ENCODE data around the gene COL4A1. TPM values are rescaled to one million over a fixed set of nuclear protein-coding genes. Genes with fewer than 3 reads are reported as not detected.

Gene COL4A1
- total and polyA plus RNA-seq, 8 donors = 418 to 1,057 (median 547) TPM

DNA sequence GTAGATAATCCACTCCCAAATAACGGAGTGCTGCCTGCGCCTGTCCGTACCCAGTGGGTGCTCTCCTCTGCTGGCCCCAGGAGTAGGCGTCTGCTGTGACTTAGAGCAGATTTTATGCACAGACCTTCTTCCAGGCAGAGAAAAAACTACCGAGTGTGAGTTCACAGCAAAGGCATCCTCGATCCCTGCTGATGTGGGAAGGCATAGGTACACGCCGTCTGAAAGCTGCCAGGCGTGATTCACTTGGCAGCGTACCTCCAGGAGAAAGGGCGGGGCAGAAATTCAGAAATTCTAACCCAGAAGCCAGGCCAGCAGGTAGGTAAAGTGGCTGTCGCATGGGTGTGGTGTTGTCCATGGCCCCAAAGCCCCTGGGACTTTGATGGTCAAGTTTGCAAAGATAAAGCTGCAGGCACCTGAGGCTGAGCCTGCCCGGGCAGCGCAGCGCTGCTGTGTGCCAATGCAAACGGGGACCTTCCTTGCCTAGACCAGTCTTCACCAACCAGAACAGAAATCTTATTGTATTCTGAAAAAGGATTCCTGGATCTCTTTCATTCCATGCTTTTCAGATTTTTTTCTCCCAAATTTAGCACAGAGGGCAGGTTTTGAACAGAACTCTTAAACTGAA lies 36.4 kb upstream of the COL4A1 start:
- peaks cover 0 to 29% of the 10 kb centered on the region in 2 donors for H3K27me3 ChIP-seq
- peaks cover 14 to 56% of the 10 kb centered on the region in 2 donors for H3K4me1 ChIP-seq
- DNase-seq (no peak), ATAC-seq (peak; percentile 30)
- no peaks in the 10 kb centered on the region for H3K36me3 ChIP-seq
- TF ChIP-seq, protein P1, sequence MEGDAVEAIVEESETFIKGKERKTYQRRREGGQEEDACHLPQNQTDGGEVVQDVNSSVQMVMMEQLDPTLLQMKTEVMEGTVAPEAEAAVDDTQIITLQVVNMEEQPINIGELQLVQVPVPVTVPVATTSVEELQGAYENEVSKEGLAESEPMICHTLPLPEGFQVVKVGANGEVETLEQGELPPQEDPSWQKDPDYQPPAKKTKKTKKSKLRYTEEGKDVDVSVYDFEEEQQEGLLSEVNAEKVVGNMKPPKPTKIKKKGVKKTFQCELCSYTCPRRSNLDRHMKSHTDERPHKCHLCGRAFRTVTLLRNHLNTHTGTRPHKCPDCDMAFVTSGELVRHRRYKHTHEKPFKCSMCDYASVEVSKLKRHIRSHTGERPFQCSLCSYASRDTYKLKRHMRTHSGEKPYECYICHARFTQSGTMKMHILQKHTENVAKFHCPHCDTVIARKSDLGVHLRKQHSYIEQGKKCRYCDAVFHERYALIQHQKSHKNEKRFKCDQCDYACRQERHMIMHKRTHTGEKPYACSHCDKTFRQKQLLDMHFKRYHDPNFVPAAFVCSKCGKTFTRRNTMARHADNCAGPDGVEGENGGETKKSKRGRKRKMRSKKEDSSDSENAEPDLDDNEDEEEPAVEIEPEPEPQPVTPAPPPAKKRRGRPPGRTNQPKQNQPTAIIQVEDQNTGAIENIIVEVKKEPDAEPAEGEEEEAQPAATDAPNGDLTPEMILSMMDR (IDR thresholded peaks at IDR 0.05) = no peak
- H3K4me3 ChIP-seq = no peak overlapping the region
- intact Hi-C loops (cut with DNase I) = no loop called here
- peak overlapping the region in 1 of 2 donors; percentile 79 for H3K27ac ChIP-seq
- no peaks in the 10 kb centered on the region for H3K9me3 ChIP-seq

DNA sequence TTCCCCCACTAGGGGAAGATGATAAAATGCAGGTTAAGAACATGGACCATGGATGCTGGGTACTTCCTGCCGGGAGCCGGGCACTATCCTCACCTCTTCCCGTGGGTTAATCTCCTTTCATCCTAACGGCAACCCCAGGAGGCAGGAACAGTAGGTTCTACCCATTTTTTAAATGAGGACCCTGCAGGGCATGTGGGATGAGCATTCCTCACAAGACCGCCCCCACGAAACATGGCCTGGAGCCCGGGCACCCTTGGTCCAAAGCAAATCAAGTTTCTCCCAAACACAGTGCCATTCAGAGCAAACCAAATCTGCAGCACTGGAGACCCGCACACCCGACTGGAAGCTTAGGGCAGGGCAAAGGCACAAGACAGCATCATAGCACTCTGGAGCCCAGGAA lies 35.5 kb upstream of the COL4A1 start:
- Histone ChIP-seq H3K36me3 (no peaks in the 10 kb centered on the region), H3K9me3 (no peaks in the 10 kb centered on the region), H3K27me3 (peaks cover 0 to 29% of the 10 kb centered on the region in 2 donors), H3K27ac (peak overlapping the region; percentile 79 to 86), H3K4me1 (peaks cover 19 to 56% of the 10 kb centered on the region in 2 donors), H3K4me3 (no peak overlapping the region)
- no peak for ATAC-seq
- intact Hi-C loops (cut with DNase I) = no loop called here
- TF ChIP-seq, protein P1 (IDR thresholded peaks at IDR 0.05) = no peak
- DNase-seq = no peak

DNA sequence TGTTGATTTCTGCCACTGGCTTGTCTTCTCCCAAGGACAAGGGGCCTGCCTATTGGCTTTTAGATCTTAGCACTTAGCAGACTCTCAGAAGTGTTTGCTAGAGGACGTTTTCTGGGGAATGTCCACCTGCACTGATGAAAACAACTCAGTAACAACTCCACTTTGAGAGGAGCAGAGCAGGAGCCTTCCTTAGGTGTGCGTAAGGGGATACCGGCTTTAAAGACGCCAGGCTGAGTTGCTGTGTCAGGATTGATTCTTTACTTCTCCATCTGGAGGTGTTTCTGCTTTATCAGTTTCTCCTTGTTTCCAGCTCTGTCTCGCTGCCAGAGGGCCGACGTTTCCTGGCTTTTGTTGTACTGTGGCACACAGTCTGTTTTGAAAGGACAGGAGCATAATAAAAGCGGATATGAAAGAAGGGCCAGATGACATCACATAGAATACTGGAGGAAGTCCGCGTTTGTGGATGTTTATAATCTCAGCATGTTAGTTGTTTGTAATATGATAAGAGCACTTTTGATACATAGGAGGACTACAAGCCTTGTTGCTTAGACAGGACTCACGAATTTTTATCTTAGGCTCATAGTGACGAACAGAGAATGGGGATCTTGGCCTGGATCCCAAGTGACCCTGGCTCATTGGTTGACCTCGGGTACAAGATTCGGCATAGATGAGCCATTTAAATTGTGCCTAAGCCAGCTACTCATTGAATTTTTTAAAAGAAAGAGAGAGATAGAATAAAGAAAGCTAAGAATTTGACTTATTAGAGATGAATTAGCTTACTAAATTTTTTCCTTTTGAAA lies 34.7 kb upstream of the COL4A1 start:
- Histone ChIP-seq H3K27ac (peak overlapping the region; percentile 79 to 86), H3K27me3 (peaks cover 0 to 29% of the 10 kb centered on the region in 2 donors), H3K36me3 (no peaks in the 10 kb centered on the region), H3K9me3 (no peaks in the 10 kb centered on the region), H3K4me3 (no peak overlapping the region), H3K4me1 (peaks cover 21 to 60% of the 10 kb centered on the region in 2 donors)
- intact Hi-C loops (cut with DNase I) = no loop called here
- DNase-seq = peak in 1 of 4 donors; percentile 71
- TF ChIP-seq, protein P1 (IDR thresholded peaks at IDR 0.05) = no peak
- peak; percentile 23 for ATAC-seq

DNA sequence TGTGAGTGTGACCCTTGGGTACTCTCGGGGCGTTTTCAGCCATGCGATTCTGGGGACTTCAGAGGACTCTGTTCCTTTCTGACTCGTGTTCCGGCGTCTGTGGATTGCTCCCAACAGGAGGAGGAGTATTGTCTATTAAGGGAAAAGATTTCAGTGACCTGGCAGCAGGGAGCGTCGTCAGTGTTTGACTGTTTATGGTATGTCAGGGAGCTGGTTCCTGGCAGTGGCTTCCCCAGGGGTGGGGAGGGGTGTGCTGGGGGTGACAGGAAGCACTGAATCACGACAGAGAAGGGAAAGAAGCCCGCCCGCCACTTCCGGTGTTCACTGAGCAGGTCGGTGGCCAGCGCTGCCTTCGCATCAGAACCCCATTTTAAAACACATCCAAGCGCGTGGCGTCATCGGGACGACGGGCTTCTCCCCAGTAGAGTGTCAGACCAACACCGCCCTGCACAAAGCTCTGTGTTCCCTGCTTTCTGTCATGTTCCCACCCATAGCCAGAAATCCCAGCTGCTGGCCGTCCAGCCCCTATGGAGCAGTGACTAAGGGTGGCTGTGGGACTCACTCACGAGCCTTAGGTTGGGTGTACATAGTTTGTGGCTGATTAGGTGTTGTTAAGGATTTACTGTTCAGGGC lies 34.0 kb upstream of the COL4A1 start:
- peaks cover 0 to 29% of the 10 kb centered on the region in 2 donors for H3K27me3 ChIP-seq
- H3K27ac ChIP-seq = peak overlapping the region; percentile 79 to 86
- intact Hi-C loops (cut with DNase I) = no loop called here
- peaks cover 21 to 67% of the 10 kb centered on the region in 2 donors for H3K4me1 ChIP-seq
- TF ChIP-seq, protein P1 (IDR thresholded peaks at IDR 0.05) = no peak
- peak; percentile 38 for ATAC-seq
- H3K36me3 ChIP-seq = no peaks in the 10 kb centered on the region
- DNase-seq = peak; percentile 51 to 82 (median 74)
- H3K4me3 ChIP-seq = no peak overlapping the region
- no peaks in the 10 kb centered on the region for H3K9me3 ChIP-seq
